Natural killer cell (primary cell): ENCODE results near the gene NR2C2. TPM values are rescaled to one million over a fixed set of nuclear protein-coding genes. Genes with fewer than 3 reads are reported as not detected.

Experiments used
- ATAC-seq, 3 donors: fragments of 150-1000 bp in 2 of 3; fragments of 200-7000 bp in 1 of 3; cut with Tn5 transposase; 1 replicate in 1 of 3; 2 replicates in 2 of 3; pipeline ENCODE4 v1.10.0; 2021; ENCODE audit warnings: mild to moderate bottlenecking in 2 of 3, moderate library complexity in 2 of 3
- DNase-seq, 2 donors: peaks; one replicate each; pipeline versions ENCODE4 v3.0.0 to v3.0.0-alpha.2; 2013 to 2021; ENCODE audit warnings: mixed read lengths in 1 of 2
- H3K27ac ChIP-seq: one replicate; pipeline ENCODE4 v1.5.1; 2013; ENCODE audit warnings: mild to moderate bottlenecking, low read length
- H3K27me3 ChIP-seq: one replicate; pipeline ENCODE4 v1.6.1; 2013; ENCODE audit warnings: low read length; ENCODE audit not compliant: control insufficient read depth, insufficient read depth
- H3K36me3 ChIP-seq: one replicate; pipeline ENCODE4 v1.6.1; 2013; ENCODE audit warnings: low read length; ENCODE audit not compliant: control insufficient read depth, insufficient read depth
- H3K4me1 ChIP-seq: one replicate; pipeline ENCODE4 v1.6.1; 2013; ENCODE audit warnings: low read length; ENCODE audit not compliant: control insufficient read depth, insufficient read depth
- H3K4me3 ChIP-seq: one replicate; pipeline ENCODE4 v1.5.1; 2013; ENCODE audit warnings: low read length
- H3K9me3 ChIP-seq: one replicate; pipeline ENCODE4 v1.6.1; 2013; ENCODE audit warnings: low read length; ENCODE audit not compliant: control insufficient read depth, insufficient read depth
- H3K27ac Mint-ChIP-seq, 2 donors: one replicate each; pipeline ENCODE4 v1.8.0; 2022; ENCODE audit warnings: mild to moderate bottlenecking in 2 of 2, mixed read lengths in 2 of 2, moderate library complexity in 1 of 2
- H3K27me3 Mint-ChIP-seq, 2 donors: one replicate each; pipeline ENCODE4 v1.8.0; 2022; ENCODE audit warnings: low read depth in 2 of 2, mixed read lengths in 2 of 2
- H3K36me3 Mint-ChIP-seq: one replicate; pipeline ENCODE4 v1.8.0; 2022; ENCODE audit warnings: mixed read lengths
- H3K4me1 Mint-ChIP-seq, 2 donors: one replicate each; pipeline ENCODE4 v1.8.0; 2022; ENCODE audit warnings: mixed read lengths in 2 of 2
- H3K4me3 Mint-ChIP-seq: one replicate; pipeline ENCODE4 v1.8.0; 2022; ENCODE audit warnings: mild to moderate bottlenecking, moderate library complexity, mixed read lengths
- H3K9me3 Mint-ChIP-seq, 2 donors: one replicate each; pipeline ENCODE4 v1.8.0; 2022; ENCODE audit warnings: mixed read lengths in 2 of 2
- CTCF ChIP-seq: fragments of 200-600 bp; IDR thresholded peaks from one replicate; pipeline ENCODE4 v1.8.0; 2022; ENCODE audit warnings: antibody characterized with exemption
- WGBS: methylation state at CpG from one replicate; pipeline ENCODE4 v1.1.7; 2013; ENCODE audit warnings: missing lambda C conversion rate; ENCODE audit not compliant: insufficient coverage; 5-methylcytosine and 5-hydroxymethylcytosine counted together
- intact Hi-C: fragments of 100-400 bp; cut with micrococcal nuclease; formaldehyde crosslinking; loops from one replicate; pipeline ENCODE4 v1.14.2; 2022
- total RNA-seq, 4 donors: library from RNA; stranded (reverse); fragments of 120-200 nt in 1 of 4; gene quantifications; one replicate each; pipeline versions ENCODE4 v1.2.3 to v1.2.4, GENCODE V29; 2013 to 2022

NR2C2 gene
- total RNA-seq, 3 donors from 2014 or later (not counting 1 experiment from before 2014, with no cell fraction given), result 70.4 to 94.3 (median 81.6) TPM

GRCh38 chr3:15064835-15065549, 117.6 kb downstream of the NR2C2 start, which contains the start of gene MRPS25:
Gene MRPS25, minus strand, starts transcription at chr3:15065315. Its CDS starts 121 bp downstream, at chr3:15065194.
- Mint-ChIP-seq H3K4me3 (peak within 1 kb of the TSS; percentile 94), H3K27ac (peak within 1 kb of the TSS; percentile 84 to 92)

DNA sequence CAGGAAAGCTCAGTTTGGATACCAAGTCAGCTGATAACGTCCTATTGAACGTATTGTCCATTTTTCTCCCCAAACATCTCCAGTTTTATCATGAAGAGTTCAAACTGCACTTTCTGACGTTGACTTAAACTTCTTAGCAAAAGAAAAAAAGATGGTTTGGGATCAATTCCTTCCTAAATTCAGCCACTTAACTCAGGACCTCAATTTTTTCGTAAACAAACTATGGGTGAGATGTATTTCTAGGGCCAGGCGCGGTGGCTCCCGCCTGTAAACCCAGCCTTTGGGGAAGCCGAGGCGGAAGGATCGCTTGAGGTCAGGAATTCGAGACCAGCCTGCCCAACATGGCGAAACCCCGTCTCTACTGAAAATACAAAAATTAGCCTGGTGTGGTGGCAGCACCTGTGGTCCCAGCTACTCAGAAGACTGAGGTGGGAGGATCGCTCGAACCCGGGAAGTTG, 118.2 kb downstream of the NR2C2 start:
- H3K27me3 Mint-ChIP-seq, result no peaks in the 10 kb centered on the region

More at GRCh38 chr3:15064835-15065549, 117.6 kb downstream of the NR2C2 start, which contains the start of gene MRPS25:
- Mint-ChIP-seq H3K36me3 (no peaks in the 10 kb centered on the region), H3K27me3 (no peaks in the 10 kb centered on the region), H3K4me1 (peaks cover 17 to 26% of the 10 kb centered on the region in 2 donors), H3K9me3 (no peaks in the 10 kb centered on the region)
- H3K4me1 ChIP-seq, result peaks cover 16% of the 10 kb centered on the region
- H3K36me3 ChIP-seq, result no peaks in the 10 kb centered on the region
- intact Hi-C loops, result loop anchor here (1.0 to 2.0 kb wide), 2 partner anchors 14 to 34 kb away; partner anchors contain the start of gene RBSN
- TF ChIP-seq CTCF, result no peak
- under 1% methylated on average over 69 of the region's 69 CpGs for WGBS
- H3K4me3 ChIP-seq, result peak within 1 kb of the TSS; percentile 70
- DNase-seq (peak; percentile 81 to 94), ATAC-seq (peak; percentile 98 to 99 (median 99))
- H3K9me3 ChIP-seq, result no peaks in the 10 kb centered on the region
- H3K27me3 ChIP-seq, result no peaks in the 10 kb centered on the region
- H3K27ac ChIP-seq, result peak within 1 kb of the TSS; percentile 58

GRCh38 chr3:15066467-15066866, 119.1 kb downstream of the NR2C2 start:
- ATAC-seq, result no peak
- no peak for DNase-seq
- Mint-ChIP-seq H3K27ac (no peak overlapping the region), H3K27me3 (no peaks in the 10 kb centered on the region), H3K4me1 (peaks cover 17 to 26% of the 10 kb centered on the region in 2 donors), H3K36me3 (no peaks in the 10 kb centered on the region), H3K4me3 (peak overlapping the region; percentile 45), H3K9me3 (no peaks in the 10 kb centered on the region)
- H3K9me3 ChIP-seq, result no peaks in the 10 kb centered on the region
- no peaks in the 10 kb centered on the region for H3K27me3 ChIP-seq
- no peak overlapping the region for H3K27ac ChIP-seq
- TF ChIP-seq CTCF, result no peak
- peaks cover 16% of the 10 kb centered on the region for H3K4me1 ChIP-seq
- peaks cover 1% of the 10 kb centered on the region for H3K36me3 ChIP-seq
- intact Hi-C loops, result no loop called here
- 96% methylated on average over 3 of the region's 3 CpGs for WGBS
- H3K4me3 ChIP-seq, result no peak overlapping the region

More for the DNA sequence above, 118.2 kb downstream of the NR2C2 start:
- Mint-ChIP-seq H3K36me3 (no peaks in the 10 kb centered on the region), H3K9me3 (no peaks in the 10 kb centered on the region), H3K4me3 (peak overlapping the region; percentile 94), H3K4me1 (peaks cover 17 to 26% of the 10 kb centered on the region in 2 donors), H3K27ac (peak overlapping the region; percentile 84 to 92)
- intact Hi-C loops, result loop anchor here (1.0 to 2.0 kb wide), 2 partner anchors 14 to 33 kb away; partner anchors contain the start of gene RBSN
- H3K9me3 ChIP-seq, result no peaks in the 10 kb centered on the region
- WGBS, result 68% methylated on average over 15 of the region's 16 CpGs
- no peak for TF ChIP-seq CTCF
- H3K27me3 ChIP-seq, result no peaks in the 10 kb centered on the region
- H3K27ac ChIP-seq, result no peak overlapping the region
- DNase-seq (no peak), ATAC-seq (no peak)
- peaks cover 16% of the 10 kb centered on the region for H3K4me1 ChIP-seq
- H3K36me3 ChIP-seq, result no peaks in the 10 kb centered on the region
- H3K4me3 ChIP-seq, result peak overlapping the region; percentile 70
